ENCODE results near the gene ABHD14A.

Gene ABHD14A

GRCh38 chr3:51997935-51998596, 23.2 kb downstream of the ABHD14A start:
- no peak for DNase-seq

DNA sequence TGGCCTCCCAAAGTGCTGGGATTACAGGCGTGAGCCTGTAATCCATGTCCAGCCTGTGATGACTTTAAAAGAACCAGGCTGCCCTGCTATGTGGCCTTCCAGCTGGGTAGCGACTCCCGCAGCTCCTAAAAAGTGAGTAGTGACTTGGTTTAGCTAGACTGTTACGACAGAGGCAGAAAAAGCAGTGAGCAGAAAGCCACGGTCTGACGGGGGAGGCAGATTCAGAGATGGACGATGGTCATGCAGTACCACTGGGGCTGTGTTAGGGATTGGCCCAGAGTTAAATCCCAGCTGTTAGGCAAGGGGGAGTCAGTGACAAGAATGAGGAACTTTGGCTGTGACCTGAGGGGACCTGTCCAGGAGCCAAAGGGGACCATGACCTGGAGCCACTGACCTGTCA, 23.9 kb downstream of the ABHD14A start:
- no peak for DNase-seq

GRCh38 chr3:51999846-52000245, 25.0 kb downstream of the ABHD14A start:
- no peak for DNase-seq

DNA sequence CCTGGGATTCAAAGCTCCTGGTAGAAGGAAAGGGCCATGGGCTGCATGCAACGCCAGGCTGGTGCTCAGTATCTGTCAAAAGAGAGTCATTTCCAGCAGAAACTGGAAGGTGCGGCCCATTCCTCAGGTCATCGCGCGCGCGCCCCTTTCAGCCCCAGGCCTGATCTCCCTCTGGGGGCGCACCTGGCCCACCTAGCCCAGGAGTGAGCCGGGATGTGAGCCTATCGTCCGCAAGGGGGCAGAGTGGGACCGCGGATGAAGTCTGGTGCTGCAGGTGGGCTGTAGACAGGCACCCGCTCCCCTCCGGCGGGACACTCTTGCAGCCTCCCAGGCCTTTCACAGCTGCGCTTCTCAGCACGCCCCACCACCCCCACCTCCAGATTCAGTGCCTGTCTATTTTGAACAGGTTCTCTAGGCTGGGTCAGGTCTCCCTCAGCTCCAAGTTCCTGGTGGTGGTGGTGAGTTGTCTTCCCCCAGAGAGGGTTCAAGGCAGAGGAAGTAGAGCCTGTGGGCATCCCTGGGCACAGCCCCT, 26.6 kb downstream of the ABHD14A start:
- DNase-seq: peak; percentile 50 to 56

DNA sequence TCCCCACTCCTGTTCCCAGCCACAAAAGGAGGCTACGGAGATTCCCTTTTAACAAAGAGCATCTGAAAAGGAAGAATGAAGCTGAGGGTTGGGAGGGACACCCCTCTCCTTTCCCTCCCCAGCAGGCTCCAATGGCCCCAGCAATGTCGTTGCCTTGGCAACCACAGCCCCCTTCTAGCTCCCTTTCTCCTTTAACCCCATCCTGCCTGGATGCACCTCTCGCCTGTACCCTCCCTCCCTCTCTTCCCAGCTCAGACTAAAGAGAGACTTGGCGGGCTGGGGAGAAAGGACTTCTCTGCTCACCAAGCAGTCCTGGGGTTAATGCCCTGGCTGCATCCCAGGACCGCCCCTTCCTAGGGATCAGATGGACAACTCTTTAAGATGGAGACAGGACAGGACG, 27.9 kb downstream of the ABHD14A start:
- DNase-seq: no peak

GRCh38 chr3:52004163-52004787, 29.4 kb downstream of the ABHD14A start:
- peak in 1 of 2 experiments; percentile 9 for DNase-seq

GRCh38 chr3:52004906-52005395, 30.1 kb downstream of the ABHD14A start:
- no peak for DNase-seq

- DNase-seq: no peak
These were observed 30.7 kb downstream of the ABHD14A start for GRCh38 chr3:52005571-52005986.

DNA sequence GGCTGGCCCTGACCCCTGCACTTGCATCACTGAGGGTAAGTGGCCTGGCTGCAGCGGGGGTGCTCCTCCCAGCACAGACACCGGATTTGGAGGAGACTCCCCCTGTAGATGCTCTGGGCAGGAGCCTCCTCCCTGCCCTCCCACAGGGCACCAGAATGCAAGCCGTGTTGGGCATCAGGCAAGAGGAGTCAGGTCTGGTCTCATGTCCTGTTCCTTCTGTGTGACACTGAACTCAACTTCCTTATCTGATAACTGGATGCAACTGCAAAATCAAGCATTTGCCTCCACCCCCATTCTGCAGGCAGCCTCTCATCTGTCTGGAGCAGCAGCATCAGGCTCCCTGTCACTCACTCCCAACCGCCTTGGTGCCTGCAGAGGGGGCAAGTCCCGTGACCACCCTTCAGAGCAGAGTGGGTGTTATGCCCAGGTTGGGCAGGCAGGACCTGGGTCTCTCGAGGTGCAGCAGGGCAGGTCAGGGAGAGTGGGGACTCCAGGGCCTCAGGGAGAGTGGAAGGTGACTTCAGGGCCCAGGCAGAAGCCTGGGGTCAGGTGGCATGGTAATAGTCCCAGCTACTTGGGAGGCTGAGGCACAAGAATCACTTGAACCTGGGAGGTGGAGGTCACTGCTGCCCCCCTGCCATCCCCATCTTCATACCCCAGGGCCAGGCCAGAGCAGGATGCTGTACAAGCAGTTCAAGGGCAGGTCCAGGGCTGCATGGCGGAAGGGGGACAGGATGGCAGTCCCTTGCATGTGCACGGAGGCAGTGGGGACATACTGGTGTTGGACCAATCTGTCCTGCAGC, 31.4 kb downstream of the ABHD14A start:
- DNase-seq: no peak

GRCh38 chr3:52006820-52007133, 31.9 kb downstream of the ABHD14A start:
- DNase-seq: no peak

DNA sequence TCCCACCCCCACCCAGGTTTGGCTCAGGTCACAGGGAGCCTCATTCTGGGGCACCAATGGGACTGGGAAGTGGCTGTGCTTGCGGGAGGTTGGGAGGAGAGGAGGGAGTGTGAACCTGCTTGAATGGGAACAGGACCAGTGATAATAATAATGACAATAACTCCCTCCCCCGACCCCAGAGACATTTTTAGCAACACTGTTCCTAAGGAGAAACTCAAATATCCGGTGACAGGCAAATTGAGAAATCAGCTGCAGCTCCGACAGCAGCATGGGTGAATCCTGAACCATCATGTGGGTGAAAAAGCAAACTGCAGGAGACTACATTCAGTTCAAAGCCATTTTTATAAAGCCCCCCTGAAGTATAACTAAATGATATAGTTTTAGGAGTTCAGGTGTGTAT, 32.4 kb downstream of the ABHD14A start:
- no peak for DNase-seq

DNA sequence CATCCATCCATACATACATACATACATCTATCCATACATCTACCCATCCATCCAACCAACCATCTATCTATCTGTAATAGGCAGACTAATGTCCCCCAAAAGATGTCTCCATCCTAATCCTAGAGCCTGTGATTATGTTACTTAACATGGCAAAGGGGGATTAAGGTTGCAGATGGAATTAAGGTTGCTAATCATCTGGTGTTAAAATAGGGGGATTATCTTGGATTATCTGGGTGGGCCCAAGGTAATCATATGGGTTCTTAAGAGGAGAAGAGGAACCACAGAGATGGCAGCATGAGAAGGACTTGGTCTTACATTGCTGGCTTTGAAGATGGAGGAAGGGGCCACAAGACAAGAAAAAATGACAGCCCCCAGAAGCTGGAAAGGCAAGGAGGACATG, 35.6 kb downstream of the ABHD14A start:
- no peak for DNase-seq

GRCh38 chr3:52012699-52013098, 37.8 kb downstream of the ABHD14A start:
- DNase-seq: no peak

GRCh38 chr3:52013802-52014598, 39.1 kb downstream of the ABHD14A start:
- no peak for DNase-seq

- DNase-seq: no peak
These were observed 39.7 kb downstream of the ABHD14A start for GRCh38 chr3:52014613-52015012.

- no peak for DNase-seq
These were observed 40.8 kb downstream of the ABHD14A start for GRCh38 chr3:52015438-52016228.

DNA sequence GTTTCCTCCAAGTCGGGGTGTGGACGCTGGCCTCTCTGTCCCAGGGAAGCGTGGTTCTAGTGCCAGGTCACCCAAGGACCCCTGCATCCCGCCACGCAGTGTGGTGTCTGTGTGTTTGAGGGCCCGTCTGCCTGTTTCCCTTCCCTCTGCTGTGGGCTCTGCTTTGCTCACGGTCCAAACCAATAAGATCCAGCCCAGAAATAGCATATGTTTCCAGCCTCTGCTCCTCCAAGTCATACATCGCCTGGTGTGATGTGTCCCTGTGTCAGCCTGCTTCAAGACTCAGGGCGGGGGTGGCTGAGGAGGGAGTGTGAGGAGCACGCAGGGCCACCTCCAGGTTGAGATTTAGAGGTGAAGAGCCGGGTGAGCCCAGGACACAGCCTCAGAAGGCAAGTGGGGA, 42.7 kb downstream of the ABHD14A start:
- DNase-seq: no peak

DNA sequence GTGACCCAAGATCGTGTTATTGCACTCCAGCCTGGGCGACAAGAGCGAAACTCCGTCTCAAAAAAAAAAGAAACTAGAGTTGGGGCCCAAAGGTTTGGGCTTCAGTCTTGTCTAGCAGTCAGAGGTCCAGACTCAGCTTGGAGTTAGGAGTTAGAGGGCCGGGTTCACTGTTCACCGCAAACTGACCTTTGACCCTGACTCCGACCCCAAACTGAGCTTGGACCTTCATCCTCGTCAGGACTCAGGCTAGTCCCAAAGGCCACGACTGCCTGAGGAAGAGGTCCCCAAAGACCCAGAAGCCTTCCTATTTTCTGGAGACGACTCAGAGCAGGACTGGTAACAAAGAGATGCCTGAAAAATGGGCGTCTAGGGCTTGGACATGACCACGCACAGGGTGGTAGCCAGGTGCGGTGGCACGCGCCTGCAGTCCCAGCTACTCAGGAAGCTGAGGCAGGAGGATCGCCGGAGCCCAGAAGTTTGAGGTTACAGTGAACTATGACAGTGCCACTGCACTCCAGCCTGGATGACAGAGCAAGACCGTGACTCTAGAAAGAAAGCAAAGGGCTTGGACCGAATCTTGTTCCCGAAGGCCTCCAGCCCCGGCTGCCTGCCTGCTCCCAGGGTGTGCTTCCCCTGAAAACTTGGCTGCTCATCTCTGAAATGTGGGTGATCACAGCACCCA, 43.6 kb downstream of the ABHD14A start:
- no peak for DNase-seq

GRCh38 chr3:52019352-52020080, 44.7 kb downstream of the ABHD14A start:
- no peak for DNase-seq

GRCh38 chr3:52020796-52021195, 45.9 kb downstream of the ABHD14A start:
- no peak for DNase-seq

All from NCI-H1930 (cell line).